Erythroblast (primary cell): ENCODE data around the gene SHD.

Source experiments
- GATA1 ChIP-seq: IDR thresholded peaks from 2 replicates; pipeline ENCODE4 v1.6.1; 2011; ENCODE audit warnings: low read depth, mild to moderate bottlenecking, control low read depth, low read length, moderate library complexity
- POLR2A ChIP-seq: IDR thresholded peaks from 2 replicates; pipeline ENCODE4 v1.6.1; 2011; ENCODE audit warnings: mild to moderate bottlenecking, low read length

DNA sequence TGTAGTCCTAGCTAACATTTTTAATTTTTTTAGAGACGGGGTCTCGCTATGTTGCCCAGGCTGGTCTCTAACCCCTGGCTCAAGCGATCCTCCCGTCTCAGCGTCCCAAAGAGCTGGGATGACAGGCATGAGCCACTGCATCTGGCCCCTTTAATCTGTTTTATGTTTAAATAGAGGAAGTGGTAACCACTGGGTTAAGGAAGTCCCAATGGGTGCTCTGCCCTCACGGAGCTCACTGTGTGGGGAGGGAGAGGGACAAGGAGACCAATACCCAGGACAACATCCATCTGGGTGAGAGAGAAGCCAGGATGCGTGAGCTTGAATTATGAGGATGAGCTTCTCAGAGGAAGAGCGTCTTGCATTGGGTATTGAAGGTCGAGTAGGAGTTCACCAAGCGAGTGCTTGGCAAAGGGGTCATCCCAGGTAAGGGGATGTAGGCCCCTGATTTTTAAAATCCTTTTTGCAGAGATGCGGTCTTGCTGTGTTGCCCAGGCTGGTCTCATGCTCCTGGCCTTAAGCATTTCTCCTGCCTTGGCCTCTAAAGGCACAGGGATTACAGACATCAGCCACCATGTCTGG, 18.4 kb upstream of the SHD start:
- TF ChIP-seq POLR2A (no peak), GATA1 (no peak)
